Fibroblast of skin of scalp (primary cell): ENCODE results near the gene DNM3.

ENCODE experiments used
- DNase-seq: peaks from one replicate; pipeline ENCODE4 v3.0.0-alpha.2; 2013

DNM3 gene

DNA sequence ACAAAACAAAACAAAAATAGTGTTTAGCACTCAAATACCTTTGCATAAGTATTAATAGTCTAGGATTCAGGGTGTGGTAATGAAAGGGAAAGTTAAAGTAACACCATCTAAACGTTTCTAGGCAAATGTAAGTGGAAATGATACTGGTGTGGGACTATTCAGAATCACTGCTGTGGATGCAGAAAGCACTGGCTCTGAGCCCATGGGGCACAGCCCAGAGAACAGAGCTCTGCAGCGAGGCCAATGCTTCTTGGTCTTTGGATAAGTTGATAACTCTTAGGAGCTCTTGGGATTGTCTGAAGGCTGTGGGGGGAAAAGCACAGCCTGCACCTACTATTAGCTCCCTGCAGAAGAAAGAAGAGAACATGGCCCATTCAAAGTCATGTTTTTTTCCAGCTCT is 21.4 kb upstream of the DNM3 start:
- no peak for DNase-seq

DNA sequence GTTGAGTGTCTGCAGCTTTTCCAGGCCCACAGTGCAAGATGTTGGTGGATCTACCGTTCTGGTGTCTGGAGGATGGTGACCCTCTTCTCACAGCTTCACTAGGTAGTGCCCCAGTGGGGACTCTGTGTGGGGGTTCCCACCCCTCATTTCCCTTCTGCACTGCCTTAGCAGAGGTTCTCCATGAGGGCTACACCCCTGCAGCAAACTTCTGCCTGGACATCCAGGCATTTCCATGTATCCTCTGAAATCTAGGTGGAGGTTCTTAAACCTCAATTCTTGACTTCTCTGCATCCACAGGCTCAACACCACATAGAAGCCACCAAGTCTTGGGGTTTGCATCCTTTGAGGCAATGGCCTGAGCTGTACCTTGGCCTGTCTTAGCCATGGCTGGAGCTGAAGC is 14.3 kb upstream of the DNM3 start:
- DNase-seq = no peak

DNA sequence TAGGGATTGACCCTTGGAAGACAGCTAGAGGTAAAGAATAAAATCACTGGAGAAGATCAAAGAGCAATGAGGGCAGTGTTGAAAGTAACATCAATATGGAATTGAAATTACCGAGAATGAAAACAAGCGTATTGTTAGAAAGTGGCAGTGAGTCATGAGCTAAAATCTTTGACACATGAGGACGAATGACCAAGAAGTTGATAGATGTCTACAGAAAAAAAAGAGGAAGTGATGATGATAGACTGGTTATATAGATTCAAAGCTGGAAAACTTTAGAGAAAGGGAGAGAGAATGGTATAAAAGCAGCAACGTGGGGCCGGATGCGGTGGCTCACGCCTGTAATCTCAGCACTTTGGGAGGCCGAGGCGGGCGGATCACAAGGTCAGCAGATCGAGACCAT is 12.5 kb upstream of the DNM3 start:
- DNase-seq = no peak

DNA sequence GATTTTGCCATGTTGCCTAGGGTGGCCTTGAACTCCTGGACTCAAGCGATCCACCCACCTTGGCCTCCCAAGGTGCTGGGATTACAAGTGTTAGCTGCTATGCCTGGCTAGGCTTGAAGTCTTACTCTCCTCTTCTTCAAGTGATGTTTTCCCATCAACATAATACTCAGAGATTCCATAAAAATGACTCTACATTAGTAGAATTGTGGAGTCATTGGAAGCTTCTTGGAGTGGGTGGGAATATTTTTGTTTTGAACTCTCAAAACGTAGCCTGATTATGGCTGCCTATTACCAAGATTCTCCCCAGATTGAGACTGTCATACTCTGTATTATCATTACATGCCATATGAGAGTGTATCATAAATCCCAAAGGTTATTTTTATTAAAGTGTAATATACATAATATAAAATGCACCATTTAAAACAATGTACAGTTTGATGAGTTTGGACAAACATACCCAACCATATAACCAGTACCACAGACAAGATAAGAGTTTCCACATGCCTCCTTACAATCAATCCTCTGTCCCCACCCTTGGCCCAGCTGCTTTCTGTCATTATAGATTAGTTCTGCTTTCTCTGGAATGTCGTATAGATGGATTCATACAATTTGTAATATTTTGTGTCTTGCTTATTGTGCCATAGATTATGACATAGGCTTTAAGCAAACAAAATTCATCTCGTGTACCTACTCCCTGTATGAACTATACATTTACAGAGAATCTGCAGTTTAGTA is 8.0 kb upstream of the DNM3 start:
- DNase-seq = peak; percentile 49

DNA sequence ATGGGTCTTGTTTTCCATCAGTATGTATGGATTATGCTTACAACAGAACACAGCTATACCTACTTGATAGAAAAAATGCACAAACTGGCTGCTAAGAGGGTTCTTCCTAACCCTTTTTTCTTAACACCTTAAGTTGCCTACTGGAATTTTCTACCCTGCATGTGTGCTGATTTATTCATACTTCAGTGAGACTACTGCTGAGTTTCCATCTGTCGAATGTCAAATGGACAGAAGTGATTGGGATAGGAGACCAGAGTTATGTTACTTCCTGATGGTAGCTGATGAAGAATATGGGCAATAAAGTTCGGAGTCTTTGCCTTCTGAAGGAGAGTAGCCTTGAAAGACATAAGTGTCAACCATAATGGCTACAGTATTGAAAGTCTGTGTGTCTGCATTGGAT is 6.5 kb upstream of the DNM3 start:
- DNase-seq = no peak

DNA sequence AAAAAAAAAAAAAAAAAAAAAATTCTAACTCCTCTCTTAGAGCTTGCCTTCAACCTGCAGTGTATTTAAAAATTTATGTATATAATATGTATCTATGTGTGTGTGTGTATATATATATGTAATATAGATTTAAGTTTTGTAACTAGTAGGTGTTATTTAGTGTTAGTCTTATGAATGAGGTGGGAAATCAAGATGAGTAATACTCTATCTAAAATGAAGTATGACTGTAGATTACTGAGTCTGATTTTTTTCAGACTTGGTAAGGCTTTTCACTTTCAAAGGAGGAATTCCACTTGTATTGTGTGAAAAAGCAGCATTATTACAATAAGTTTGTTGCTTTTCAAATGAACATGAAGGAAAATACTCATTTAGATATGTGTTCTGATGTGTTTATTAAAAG is 5.4 kb upstream of the DNM3 start:
- no peak for DNase-seq

DNA sequence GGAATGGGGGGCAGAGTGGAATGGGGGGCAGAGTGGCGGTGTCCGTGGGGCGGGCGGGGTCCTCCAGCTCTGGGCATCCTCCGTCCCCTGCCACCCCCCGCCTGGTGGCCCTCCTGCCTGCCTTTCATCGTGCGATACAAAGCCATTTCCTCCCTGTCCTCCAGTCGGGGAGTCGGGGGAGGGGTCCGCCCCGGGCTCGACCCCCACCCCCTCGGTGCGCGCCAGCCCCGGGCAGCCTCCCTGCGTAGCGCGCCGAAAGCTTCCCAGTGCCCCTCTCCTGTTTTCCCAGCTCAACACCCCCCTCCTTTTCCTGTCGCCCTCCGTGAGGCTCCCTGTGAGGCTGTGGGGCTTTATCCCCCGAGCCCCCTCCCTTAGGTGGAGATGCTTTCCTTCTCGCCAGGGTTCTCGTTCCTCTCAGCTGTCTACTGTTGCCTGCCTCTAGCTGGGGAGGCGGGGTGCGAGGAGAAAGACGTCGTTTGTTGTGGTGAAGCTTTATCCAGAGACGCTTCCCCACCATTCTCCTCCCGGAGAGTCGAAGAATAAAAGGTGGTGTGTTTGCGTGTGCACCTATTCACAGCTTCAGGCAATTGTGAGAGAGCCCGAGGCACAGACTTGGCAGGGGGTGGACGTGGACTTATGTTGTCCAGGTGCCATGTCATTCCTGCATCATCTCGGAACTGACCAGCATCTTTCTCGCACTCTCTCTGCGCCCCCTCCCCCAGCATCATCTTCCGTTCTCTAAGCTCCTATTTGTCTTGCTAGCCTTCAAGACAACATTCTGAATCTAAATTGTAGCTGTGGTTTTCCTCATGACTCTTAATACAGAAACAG is 848 bp downstream of the DNM3 start:
- DNase-seq = no peak

DNA sequence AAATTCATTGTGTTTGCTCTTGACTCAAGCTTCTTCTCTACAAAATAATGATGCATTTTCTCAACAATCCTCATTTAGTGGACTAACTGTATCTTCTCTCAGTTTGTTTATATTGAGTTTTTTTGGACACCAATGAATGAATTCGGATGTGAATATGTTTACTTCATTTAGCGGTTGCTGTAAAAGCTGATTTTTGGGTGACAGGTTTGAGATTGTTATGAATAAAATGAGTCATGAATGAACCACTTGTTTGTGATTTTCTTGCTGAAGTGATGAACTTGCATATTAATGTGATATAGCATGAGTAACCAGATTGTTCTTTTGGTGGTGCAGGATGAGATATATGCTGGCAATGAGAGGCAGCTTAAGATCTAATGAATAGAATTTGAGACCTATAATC is 3.1 kb downstream of the DNM3 start:
- no peak for DNase-seq

DNA sequence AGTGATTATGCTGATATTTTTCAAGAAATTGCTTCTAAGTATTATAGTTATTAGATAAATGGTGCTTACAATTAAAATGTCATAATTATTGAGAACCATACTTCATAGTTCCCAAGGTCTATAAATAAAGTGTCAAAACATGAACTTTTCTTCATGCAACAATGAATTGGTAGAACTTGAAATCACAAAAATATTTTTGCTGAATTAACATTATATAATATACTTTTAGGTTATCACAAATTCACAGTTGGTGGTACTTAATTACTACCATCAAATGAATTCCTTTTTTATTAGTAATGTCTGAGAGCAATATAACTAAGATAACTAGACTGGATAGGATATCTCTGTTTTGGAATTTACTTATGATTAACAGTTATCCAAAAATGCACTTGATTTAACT is 4.7 kb downstream of the DNM3 start:
- DNase-seq = no peak

DNA sequence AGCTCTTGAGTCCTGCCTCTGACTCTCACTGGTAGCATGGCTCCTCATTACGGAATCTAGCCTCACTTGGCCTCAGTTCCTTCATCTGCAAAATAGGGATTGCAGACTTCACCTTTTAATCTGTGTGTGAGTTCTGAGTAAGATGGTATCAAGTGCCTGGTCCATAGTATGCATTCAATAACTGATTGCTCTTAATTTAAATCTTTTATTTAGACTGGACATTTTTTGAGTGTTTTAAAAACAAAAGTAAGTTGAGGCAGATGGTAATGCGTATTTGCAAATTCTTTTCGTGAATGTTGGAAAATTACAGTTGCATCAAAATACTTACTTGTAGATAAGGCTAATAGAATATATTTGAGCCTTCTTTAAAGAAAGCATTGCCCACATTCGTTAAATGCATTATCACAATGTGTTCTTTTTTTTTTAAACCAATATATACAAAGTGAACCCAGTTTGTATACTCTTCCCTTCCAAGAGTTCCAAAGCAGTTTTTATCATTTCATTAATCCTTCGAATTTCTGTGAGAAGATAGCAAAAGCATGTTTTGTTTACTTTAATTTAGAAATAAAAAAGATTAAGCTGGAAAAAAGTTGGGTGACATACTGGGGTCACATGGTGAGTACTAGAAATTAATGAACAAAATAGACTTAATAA is 8.1 kb downstream of the DNM3 start:
- DNase-seq = no peak

DNA sequence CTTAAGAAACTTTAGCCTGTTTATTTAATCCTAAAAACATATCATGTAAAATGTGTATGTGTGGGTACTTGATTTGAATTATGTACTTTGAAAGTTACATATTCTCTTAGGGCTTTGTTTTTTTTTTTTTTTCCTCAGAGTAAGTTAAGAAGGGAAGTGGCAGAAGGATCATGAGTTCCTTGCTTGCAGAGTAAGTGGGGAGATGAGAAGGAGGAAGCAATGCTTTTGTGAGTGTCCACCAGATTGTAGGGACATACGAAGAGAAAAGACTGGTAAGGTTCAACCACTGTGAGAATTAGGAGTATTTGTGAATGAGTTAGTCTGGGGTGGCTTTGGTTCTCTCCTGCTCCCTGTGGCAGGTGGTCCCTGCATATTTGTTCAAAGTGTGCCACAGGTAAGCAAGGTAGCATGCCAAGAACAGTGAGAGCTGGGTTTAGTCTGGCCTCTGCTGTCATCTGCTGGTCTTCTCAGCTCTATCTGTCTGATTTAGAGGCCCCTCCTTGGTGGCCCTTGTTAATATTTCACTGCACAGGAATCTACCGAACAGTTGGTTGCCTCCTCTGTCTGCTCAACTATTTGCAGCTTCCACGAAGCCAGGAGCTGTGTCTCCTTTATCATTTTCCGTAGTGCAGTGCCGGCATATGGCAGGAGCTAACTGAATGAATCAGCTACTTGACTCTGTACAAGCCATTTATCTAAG is 9.5 kb downstream of the DNM3 start:
- DNase-seq = no peak

DNA sequence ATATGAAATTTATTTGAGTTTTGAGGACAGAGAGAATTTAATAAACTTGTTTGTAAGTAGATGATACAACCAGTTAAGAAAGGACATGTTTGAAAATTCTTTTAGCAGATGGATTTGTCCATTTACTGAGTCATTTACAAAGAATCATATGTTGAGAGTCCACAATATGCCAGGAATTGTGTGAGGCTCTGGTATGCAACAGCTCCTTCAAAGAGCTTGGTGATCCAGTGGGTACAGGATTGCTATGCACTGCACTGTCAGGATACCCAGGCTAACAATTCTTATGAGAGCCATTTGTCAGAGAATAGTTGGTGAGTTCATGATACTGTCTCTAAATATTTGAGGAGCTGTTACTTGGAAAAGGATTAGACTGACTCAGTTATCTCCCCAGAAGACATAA is 11.0 kb downstream of the DNM3 start:
- peak; percentile 68 for DNase-seq

DNA sequence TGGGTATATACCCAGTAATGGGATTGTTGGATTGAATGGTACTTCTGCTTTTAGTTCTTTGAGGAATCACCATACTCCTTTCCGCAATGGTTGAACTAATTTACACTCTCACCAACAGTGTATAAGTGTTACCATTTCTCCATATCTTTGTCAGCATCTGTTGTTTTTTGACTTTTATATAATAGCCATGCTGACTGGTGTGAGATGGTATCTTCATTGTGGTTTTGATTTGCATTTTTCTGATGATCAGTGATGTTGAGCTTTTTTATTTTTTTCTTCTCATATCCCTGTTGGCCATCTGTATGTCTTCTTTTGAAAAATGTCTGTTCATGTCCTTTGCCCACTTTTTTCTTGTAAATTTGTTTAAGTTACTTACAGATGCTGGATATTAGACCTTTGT is 14.1 kb downstream of the DNM3 start:
- no peak for DNase-seq

DNA sequence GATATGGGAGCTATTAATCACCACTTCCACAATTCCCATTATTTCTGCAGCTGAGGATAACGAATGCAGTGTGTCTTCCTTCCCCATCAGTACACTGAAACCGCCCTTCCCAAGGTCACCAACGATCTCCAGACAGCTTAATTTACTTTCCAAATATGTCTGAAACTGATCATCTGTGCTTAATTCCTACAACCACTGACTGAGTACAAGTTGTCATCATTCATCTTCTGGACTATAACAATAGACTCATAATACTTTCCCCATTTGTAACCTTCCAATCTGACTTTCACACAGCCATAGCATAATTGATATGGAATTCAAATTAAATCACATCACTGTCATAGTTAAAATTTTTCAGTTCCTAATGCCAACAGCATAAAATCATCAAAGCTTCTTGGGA is 17.4 kb downstream of the DNM3 start:
- DNase-seq = peak; percentile 20

DNA sequence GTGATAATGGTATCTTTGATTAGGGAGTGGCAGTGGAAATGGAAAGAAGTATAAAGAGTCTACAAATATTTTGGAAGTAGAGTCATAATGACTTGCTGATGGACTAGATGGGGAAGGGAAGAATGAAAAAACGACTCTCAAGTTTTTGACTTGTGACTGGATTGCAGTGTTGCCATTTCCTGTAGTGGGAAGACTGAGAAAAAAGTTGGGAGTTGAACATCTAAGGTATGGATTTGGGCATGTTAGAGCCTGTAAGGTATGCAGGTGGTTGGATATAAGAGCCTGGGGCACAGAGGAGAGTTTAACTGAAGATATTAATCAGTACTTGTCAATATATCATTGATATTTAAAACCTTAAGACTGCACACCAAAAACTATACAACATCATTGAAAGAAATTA is 19.4 kb downstream of the DNM3 start:
- DNase-seq = no peak

DNA sequence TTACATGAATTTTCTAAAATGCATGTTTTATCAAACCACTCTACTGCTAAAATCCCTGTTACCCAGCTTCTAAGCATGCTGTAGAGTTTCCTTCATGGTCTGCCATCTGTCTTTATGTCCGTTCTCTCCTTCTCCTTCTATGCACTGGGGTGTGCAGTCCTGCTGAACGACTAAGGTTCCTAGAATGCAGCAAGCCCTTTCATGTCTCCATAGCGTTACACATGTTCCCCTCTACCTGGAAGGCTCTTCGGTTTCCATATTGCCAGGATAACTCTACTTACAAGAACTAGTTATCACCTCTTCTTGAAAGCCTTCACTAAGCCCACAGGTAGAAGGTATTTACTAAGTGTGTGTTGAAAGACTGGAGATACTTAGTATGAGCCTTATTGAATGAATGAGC is 22.2 kb downstream of the DNM3 start:
- DNase-seq = no peak

DNA sequence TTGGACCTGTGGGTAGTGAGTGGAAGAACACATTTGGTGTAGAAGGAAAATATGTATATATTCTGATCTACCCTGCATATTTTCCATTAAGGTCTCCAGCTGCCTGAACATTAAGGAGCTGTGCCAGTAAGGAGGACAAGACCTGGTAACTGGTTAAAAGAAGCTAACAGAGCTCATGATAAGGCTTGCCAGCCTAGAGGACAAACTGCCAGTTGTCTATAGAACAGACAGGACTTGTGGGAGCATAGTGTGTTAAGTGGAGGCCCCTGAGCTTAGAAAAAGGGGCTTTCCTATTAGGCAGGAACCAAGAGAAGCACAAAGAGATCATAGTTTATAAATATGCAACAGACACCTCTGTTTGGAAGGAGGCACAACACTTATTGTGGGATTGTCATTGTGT is 23.0 kb downstream of the DNM3 start:
- DNase-seq = no peak

DNA sequence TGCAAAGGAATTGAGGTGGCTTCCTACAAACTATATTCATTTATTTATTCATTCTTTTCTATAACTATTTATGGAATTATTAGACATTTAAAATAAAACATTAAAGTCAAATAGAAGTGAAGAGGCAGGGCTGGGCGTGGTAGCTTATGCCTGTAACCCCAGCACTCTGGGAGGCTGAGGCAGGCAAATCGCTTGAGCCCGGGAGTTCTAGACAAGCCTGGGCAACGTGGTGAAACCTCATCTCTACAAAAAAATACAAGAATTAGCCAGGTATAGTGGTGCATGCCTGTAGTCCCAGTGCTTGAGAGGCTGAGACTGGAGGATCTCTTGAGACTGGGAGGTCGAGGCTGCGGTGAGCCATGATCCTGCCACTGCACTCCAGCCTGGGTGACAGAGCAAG is 23.8 kb downstream of the DNM3 start:
- DNase-seq = no peak

DNA sequence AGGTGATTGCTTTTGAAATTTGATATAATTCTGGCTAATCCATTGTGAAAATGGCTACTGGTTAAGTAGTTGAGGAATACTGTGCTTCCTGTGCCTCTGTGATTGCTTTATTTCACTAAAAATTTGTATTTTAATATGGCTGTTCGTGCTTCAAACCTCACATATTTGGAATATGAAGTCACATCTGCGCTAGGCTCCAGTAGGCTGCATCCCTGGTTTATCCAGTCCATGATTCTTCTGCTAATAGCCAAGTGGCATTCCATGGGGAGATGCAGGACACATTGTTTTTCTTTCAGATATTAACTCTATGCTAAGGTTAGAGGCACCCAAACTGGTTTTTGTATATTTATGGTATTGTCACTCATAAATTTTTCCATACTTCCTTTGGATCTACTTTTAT is 25.9 kb downstream of the DNM3 start:
- no peak for DNase-seq

DNA sequence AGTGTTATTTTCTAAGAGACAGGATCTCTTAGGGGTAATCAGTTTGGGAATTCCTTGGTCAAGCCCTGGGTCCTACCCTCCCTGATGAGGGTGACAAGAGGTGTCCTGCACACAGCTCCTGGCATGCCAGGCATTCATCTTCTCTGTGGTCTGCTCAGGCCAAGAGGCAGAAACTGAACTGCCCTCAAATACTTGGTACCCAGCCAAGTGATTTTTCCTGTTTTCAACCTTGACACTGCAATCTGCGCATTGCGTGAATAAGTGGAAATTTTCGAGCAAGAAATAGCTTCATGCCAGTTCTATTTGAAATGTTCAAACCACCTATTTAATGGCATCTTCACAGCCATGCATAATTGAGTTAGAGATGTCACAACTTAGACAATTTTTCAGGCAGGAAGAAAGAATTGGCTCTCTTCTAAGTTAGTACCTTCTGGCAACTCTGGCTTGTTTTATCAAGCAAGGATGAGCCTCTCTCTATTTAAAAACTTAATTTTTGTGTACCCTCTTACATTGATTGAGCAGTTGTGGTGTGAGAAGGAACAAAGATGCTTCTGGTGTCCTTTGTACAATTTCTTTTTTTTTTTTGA is 27.0 kb downstream of the DNM3 start:
- DNase-seq = no peak

DNA sequence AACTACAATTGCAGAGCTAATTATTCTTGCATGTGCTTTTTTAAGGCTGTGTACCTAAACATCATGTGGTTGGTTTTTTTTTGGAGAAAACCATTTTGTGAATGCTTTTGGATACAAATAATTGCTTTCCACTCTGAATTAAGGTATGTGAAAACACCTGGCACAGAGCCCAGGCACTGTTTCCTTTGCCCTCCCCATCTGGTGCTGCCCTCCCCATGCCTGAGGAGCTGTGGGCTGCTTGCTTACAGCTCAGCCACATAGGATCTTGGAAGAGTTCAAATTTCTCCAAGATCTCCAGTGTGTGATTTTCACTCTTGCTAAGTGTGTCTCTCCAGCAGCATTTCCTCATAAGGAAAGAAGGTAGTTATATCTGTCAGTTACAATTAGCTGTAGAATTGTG is 27.8 kb downstream of the DNM3 start:
- peak; percentile 11 for DNase-seq

DNA sequence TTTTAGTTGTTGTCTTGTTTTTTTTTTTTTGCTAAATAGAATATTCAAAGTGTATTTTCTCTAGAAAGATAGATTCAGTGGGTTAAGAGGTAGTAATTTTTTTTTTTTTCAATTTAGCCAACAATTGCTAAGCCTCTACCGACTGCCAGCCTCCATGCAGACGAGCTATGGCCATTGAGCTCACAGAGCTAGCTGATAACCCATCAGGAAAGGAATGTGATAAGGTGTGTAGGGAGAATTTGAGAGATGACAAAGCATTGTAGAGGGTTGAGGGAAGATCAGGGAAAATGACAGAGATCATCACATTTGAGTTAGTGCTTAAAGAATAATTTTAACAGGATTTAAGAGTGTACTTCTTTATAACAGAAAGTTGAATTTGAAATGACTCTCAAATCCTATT is 30.6 kb downstream of the DNM3 start:
- DNase-seq = no peak

DNA sequence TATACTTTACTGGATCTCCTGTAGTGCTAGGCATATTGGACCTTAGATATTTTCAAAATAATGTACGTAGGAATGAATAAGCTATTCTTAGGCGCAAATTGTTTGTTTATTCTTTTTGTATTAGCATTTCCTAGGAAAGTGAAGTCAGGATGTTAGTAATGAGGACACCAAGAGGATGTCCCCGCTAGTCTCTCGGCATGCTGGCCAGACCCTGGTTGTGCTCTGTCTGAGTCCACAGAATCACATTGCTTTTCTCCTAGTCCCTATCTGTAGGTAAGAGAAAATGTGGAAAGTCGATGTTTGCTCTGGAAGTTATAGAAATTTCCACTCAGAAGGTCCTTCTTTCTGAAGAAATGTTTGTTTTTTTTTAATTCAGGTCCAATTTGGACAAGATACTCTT is 31.1 kb downstream of the DNM3 start:
- DNase-seq = no peak
